ENCODE measurements around the gene CD83. TPM values are rescaled to one million over a fixed set of nuclear protein-coding genes. Genes with fewer than 3 reads are reported as not detected.

Gene CD83
- total RNA-seq, 1 experiment from 2014 or later, result 15.2 TPM

- Histone ChIP-seq H3K9me2 (replicated peaks; ENCODE audit: low read length) (no peaks in the 10 kb centered on the region), H3K9ac (ENCODE audit: low read length) (no peak overlapping the region), H4K20me1 (ENCODE audit: low read length) (no peaks in the 10 kb centered on the region), H3K79me2 (ENCODE audit: low read length) (no peaks in the 10 kb centered on the region), H3F3A (ENCODE audit: low read length, unreplicated experiment) (no peaks in the 10 kb centered on the region), H3K4me2 (ENCODE audit: low read length) (no peak overlapping the region), H3K36me3 (ENCODE audit: low read depth, low read length) (no peaks in the 10 kb centered on the region), H3K9me3 (ENCODE audit: low read length) (no peaks in the 10 kb centered on the region), H3K27ac (ENCODE audit: low read length) (no peak overlapping the region), H3K4me1 (ENCODE audit: insufficient read depth, low read length) (peaks cover 4% of the 10 kb centered on the region; the same call in 1 of the 2 replicates), H3K4me3 (ENCODE audit: low read length) (no peak overlapping the region), H2AFZ (ENCODE audit: low read length) (no peak overlapping the region), H3K27me3 (ENCODE audit: low read length) (no peaks in the 10 kb centered on the region)
- POLR2A ChIA-PET (ENCODE audit: unreplicated experiment), result no interaction called here
- intact Hi-C loops (cut with micrococcal nuclease), result no loop called here
- DNase-seq (no peak), ATAC-seq (no peak)
- BruUV-seq (replicated peaks), result no TSS peak
- TF ChIP-seq EZH2phosphoT487 (IDR thresholded peaks at IDR 0.05; ENCODE audit: borderline replicate concordance, low read length) (no peak), EZH2 (IDR thresholded peaks at IDR 0.05; ENCODE audit: low read length, unreplicated experiment) (no peak)
- TF ChIP-seq, protein P1, sequence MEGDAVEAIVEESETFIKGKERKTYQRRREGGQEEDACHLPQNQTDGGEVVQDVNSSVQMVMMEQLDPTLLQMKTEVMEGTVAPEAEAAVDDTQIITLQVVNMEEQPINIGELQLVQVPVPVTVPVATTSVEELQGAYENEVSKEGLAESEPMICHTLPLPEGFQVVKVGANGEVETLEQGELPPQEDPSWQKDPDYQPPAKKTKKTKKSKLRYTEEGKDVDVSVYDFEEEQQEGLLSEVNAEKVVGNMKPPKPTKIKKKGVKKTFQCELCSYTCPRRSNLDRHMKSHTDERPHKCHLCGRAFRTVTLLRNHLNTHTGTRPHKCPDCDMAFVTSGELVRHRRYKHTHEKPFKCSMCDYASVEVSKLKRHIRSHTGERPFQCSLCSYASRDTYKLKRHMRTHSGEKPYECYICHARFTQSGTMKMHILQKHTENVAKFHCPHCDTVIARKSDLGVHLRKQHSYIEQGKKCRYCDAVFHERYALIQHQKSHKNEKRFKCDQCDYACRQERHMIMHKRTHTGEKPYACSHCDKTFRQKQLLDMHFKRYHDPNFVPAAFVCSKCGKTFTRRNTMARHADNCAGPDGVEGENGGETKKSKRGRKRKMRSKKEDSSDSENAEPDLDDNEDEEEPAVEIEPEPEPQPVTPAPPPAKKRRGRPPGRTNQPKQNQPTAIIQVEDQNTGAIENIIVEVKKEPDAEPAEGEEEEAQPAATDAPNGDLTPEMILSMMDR (conservative IDR thresholded peaks at IDR 0.05; ENCODE audit: low read depth, low read length), result no peak
- CTCF ChIA-PET, result no interaction called here
These were observed 33.2 kb upstream of the CD83 start for GRCh38 chr6:14084388-14084787.

DNA sequence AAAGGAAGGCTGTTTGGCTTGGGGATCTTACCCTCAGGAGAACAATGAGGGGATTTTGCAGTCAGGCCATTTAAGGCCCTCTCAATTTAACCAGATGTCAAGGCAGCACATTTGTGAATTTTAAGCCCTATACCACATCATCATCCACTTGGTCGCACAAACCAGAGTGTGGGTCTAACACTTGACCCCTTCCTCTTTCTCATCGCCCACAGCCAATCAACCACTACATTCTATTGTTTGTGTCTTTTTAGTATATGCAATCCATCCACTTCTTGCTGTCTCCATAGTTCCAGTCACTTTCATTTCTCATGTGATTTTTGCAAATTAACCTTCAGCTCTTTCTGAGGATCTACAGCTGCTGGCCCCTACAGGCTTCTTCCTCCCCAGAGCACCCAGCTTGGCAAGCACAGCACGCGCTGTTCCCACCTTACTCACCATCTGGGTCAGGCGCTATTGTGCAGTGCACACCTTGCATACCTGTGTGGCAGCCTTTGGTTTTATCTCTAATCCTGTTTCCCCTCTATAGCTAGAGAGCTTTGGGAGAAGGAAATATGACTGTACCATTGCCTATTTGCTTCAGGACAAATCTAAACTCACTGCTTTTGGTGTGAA lies 32.3 kb upstream of the CD83 start:
- H3K9ac ChIP-seq (ENCODE audit: low read length), result no peak overlapping the region
- no peak for ATAC-seq
- DNase-seq, result no peak
- H3K27me3 ChIP-seq (ENCODE audit: low read length), result no peaks in the 10 kb centered on the region
- no peak overlapping the region for H2AFZ ChIP-seq (ENCODE audit: low read length)
- CTCF ChIA-PET, result no interaction called here
- no peaks in the 10 kb centered on the region for H4K20me1 ChIP-seq (ENCODE audit: low read length)
- H3K9me3 ChIP-seq (ENCODE audit: low read length), result no peaks in the 10 kb centered on the region
- intact Hi-C loops (cut with micrococcal nuclease), result no loop called here
- H3K4me3 ChIP-seq (ENCODE audit: low read length), result no peak overlapping the region
- no peak for TF ChIP-seq EZH2 (IDR thresholded peaks at IDR 0.05; ENCODE audit: low read length, unreplicated experiment)
- H3F3A ChIP-seq (ENCODE audit: low read length, unreplicated experiment), result no peaks in the 10 kb centered on the region
- no TSS peak for BruUV-seq (replicated peaks)
- H3K36me3 ChIP-seq (ENCODE audit: low read depth, low read length), result no peaks in the 10 kb centered on the region
- no peak overlapping the region for H3K27ac ChIP-seq (ENCODE audit: low read length)
- peaks cover 4% of the 10 kb centered on the region; the same call in 1 of the 2 replicates for H3K4me1 ChIP-seq (ENCODE audit: insufficient read depth, low read length)
- POLR2A ChIA-PET (ENCODE audit: unreplicated experiment), result no interaction called here
- no peaks in the 10 kb centered on the region for H3K79me2 ChIP-seq (ENCODE audit: low read length)
- no peaks in the 10 kb centered on the region for H3K9me2 ChIP-seq (replicated peaks; ENCODE audit: low read length)
- H3K4me2 ChIP-seq (ENCODE audit: low read length), result no peak overlapping the region

DNA sequence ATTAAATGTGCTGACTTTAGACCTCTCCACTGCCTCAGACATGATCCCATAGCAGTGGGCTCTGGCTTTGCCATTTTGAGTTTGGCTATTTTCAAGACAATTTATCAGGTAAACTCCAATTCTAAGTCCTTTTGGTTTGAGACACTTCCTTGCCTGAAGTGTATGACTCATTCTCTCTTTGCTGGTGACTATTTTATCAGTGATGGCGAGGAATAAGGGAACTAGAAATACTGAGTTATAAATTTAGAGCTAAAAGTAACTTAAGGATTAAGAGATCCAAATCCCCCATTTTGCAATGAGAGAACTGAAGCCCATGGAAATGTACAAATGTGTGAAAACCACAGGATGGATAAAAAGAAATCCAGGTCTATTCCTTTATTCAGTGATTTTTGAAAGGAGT lies 30.9 kb upstream of the CD83 start:
- BruUV-seq (replicated peaks), result no TSS peak
- DNase-seq (peak; percentile 43), ATAC-seq (peak; percentile 59)
- CTCF ChIA-PET, result no interaction called here
- Histone ChIP-seq H3K4me2 (ENCODE audit: low read length) (no peak overlapping the region; the same call in 1 of the 2 replicates), H3F3A (ENCODE audit: low read length, unreplicated experiment) (no peaks in the 10 kb centered on the region), H3K9me3 (ENCODE audit: low read length) (no peaks in the 10 kb centered on the region), H3K4me1 (ENCODE audit: insufficient read depth, low read length) (peaks cover 4% of the 10 kb centered on the region; the same call in 1 of the 2 replicates), H3K36me3 (ENCODE audit: low read depth, low read length) (no peaks in the 10 kb centered on the region), H4K20me1 (ENCODE audit: low read length) (no peaks in the 10 kb centered on the region), H3K9ac (ENCODE audit: low read length) (no peak overlapping the region), H3K79me2 (ENCODE audit: low read length) (no peaks in the 10 kb centered on the region), H3K9me2 (replicated peaks; ENCODE audit: low read length) (no peaks in the 10 kb centered on the region), H3K27ac (ENCODE audit: low read length) (no peak overlapping the region), H3K4me3 (ENCODE audit: low read length) (no peak overlapping the region), H2AFZ (ENCODE audit: low read length) (no peak overlapping the region), H3K27me3 (ENCODE audit: low read length) (no peaks in the 10 kb centered on the region)
- POLR2A ChIA-PET (ENCODE audit: unreplicated experiment), result interaction anchor here (0.5 kb wide), 1 partner anchor 1632 kb away, joined by 7 read pairs; no protein-coding TSS in a partner anchor
- TF ChIP-seq EZH2phosphoT487 (IDR thresholded peaks at IDR 0.05; ENCODE audit: borderline replicate concordance, low read length) (no peak), EZH2 (IDR thresholded peaks at IDR 0.05; ENCODE audit: low read length, unreplicated experiment) (no peak)
- TF ChIP-seq, protein P1 (conservative IDR thresholded peaks at IDR 0.05; ENCODE audit: low read depth, low read length), result no peak
- intact Hi-C loops (cut with micrococcal nuclease), result no loop called here
